NB4 (cell line): Measurements from ENCODE around the gene DYNC1I1.

Experiments used
- DNase-seq: peaks from one replicate; pipeline ENCODE4 v3.0.0; 2010; ENCODE audit warnings: low read depth
- H3K4me3 ChIP-seq: one replicate; pipeline ENCODE4 v1.5.1; 2011; ENCODE audit warnings: mild to moderate bottlenecking, low read depth, low read length, moderate library complexity
- CTCF ChIP-seq: IDR thresholded peaks from one replicate; pipeline ENCODE4 v1.5.1; 2012; ENCODE audit warnings: low read depth, low read length
- MAX ChIP-seq: IDR thresholded peaks from 2 replicates; pipeline ENCODE4 v1.6.1; 2011; ENCODE audit warnings: low read depth, low read length
- MYC ChIP-seq: IDR thresholded peaks from 2 replicates; pipeline ENCODE4 v1.6.1; 2011; ENCODE audit warnings: low read depth, low read length
- POLR2A ChIP-seq: IDR thresholded peaks from 2 replicates; pipeline ENCODE4 v1.6.1; 2011; ENCODE audit warnings: mild to moderate bottlenecking; ENCODE audit not compliant: insufficient read length; ENCODE audit errors: extremely low read depth

Gene DYNC1I1

GRCh38 chr7:96093435-96093834, 321.1 kb downstream of the DYNC1I1 start:
- H3K4me3 ChIP-seq: no peak overlapping the region
- no peak for DNase-seq
- TF ChIP-seq CTCF (no peak), MAX (no peak), MYC (no peak), POLR2A (no peak)

- no peak for TF ChIP-seq POLR2A
- TF ChIP-seq CTCF: no peak
- TF ChIP-seq MAX: no peak
- TF ChIP-seq MYC: no peak
- H3K4me3 ChIP-seq: no peak overlapping the region
- no peak for DNase-seq
These were observed 325.5 kb downstream of the DYNC1I1 start for GRCh38 chr7:96097835-96098234.

GRCh38 chr7:96100737-96101136, 328.4 kb downstream of the DYNC1I1 start:
- H3K4me3 ChIP-seq: no peak overlapping the region
- no peak for DNase-seq
- no peak for TF ChIP-seq MAX
- TF ChIP-seq CTCF: no peak
- TF ChIP-seq MYC: no peak
- TF ChIP-seq POLR2A: no peak

- DNase-seq: no peak
- H3K4me3 ChIP-seq: no peak overlapping the region
- TF ChIP-seq POLR2A (no peak), MYC (no peak), CTCF (no peak), MAX (no peak)
These were observed 329.9 kb downstream of the DYNC1I1 start for GRCh38 chr7:96102096-96102811.

GRCh38 chr7:96104984-96105383, 332.6 kb downstream of the DYNC1I1 start:
- no peak overlapping the region for H3K4me3 ChIP-seq
- no peak for DNase-seq
- TF ChIP-seq MYC (no peak), POLR2A (no peak), MAX (no peak), CTCF (no peak)

GRCh38 chr7:96111405-96111804, 339.1 kb downstream of the DYNC1I1 start:
- DNase-seq: no peak
- TF ChIP-seq MYC: no peak
- no peak for TF ChIP-seq CTCF
- H3K4me3 ChIP-seq: no peak overlapping the region
